NCI-H748 treated with DMSO at 0.1 percent for 48 hours (cell line): ENCODE measurements around the gene LIMK1.
"Not testable (repeated sequence)": the region's sequence is repeated elsewhere in the genome, so short reads cannot be mapped to it uniquely, and the experiment has no call there.

Experiments
- DNase-seq: peaks from one replicate; lab custom pipeline; 2025; lab: John Stamatoyannopoulos, UW

Gene LIMK1

DNA sequence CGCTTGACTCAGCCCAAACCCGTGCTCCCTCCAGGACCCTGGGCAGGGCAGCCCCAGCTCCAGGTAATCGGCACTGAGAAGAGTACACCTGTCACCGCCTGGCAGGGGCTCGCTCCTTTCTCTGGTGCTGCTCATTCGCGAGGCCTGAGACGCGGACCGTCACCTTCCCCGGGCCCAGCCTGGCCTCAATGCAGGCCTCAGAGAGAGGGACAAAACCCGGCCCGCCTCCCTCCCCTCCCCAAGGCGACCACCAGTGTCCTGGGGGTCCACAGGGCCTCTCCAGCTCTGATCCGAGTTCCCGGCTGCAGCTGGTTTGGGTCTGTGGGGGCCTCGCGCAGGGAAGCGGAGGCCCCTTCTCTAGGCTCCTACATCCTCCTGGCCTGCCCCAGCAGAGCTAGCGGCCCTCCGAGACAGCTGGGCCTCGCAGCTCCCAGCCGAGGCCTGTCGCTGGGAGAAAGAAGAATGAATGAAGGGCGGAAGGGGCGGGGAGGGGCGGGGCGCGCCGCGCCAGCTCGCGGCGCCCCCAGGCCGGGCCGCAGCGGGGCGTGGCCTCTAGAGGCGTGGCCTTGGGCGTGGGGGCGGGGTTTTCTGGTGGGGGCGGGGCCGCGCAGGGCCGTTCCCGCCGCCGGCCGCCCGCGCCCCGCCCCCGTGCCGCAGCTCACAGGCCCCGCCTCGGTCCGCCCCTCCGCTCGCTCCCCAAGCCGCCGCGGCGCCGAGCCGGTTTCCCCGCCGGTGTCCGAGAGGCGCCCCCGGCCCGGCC is at the start of gene LIMK1:
LIMK1 (plus strand) TSS at position 688 of the 760 bp plus-strand sequence. CDS start 187 bp downstream, outside the sequence.
- DNase-seq, result peak; percentile 60

DNA sequence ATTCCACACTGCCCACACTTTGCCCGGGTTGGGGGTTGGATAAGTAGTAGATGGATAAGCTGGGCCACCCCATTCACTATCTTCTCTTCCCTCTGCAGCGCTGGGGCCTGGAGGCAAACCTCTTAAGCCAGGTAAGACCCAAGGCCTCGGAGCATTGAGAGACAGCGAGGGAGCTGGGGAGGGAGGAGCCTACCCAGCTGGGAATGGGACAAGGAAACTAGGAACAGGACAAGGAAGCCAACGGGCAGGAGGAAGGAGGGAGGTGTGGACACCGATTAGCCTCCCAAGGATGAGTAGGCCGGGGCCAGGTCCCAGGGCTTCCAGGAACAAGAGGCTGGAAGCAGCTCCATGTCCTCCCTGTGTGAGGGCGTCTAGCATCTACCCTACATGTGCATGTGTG is 46.0 kb upstream of the LIMK1 start:
- DNase-seq, result no peak

DNA sequence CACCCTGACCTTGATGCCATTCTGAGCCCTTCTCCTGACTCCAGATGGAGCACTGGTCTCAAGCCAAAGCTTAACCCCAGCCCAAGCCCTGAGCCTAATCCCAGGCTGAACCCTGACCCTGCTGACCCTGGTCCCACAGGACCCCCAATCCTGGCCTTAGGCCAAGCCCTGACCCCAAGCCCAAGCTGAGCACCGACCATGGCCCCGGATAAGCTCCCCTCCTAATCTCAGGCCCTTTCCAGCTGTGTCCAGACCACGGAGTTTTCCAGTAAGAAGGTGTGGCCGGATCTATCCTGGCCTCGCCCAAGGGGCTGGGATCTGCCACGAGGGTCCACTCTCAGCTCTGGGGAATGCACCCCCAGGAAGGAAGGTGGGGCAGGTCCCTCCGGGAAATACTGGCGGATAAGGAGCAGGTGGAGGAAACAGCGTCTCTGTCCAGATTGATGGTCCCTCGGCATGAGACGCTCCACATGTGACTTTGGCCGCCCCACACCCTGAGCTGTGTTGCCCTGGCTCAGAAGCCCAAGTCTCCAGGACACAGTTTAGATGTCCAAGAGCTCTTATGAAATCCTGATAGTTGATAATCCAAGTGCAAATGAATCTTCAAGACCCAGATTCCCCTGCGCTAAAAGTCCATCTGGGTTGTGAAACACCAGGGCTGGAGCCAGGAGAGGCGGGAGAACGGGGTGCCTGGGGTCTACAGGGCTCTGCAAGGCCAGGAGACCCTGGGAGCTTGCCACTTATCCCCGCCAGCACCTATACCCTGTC is 45.2 kb upstream of the LIMK1 start:
- DNase-seq, result no peak

DNA sequence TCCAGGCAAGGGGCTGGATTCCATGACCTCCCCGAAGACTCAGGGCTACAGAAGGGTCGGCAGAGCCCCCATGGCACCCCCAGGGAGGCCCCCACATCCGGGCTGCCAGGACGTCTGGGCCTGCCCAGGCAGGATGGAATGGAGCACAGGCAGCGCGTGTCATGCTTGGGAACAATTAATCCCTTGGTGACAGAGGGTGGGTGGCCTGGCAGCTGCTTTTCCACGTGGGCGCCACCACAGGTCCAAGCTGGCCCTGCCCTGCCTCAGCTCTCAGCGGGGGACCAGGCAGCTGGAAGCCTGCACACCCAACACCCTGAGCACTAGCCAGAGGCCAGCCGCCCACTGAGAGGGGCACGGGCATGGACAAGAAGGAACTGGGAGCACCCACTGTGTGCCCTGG is 44.3 kb upstream of the LIMK1 start:
- DNase-seq, result no peak

DNA sequence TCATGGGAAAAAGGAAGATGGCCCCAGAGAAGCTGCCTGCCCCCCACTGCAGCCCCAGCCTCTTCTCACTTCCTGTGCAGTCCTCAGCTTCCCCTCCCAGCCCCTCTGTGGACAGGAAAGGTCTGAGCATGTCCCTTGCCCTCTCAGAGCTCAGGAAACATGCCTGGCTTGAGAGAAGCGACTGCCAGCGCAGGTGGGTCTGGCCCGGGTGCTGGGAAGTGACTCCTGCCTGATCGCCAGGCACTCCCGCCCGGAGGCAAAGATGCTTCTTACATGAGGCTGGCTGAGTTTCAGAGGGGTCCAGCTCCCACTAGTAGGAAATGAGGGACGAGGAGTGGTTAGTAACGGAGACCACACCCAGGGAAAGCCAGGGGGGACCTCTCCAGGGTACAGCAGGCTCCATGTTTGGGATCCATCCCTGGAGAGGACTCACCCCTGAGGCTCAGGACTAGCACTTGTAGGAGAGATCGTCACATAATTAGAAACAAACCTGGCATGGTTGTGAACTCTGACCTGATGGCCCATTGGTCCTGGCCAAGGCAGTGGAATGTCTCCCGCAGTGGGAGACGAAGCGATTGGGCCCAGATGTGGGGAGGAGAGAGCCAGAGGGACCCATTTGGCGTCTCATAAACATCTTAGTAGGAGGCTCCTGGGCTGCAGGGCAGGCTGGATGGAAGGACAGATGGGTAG is 43.4 kb upstream of the LIMK1 start:
- no peak for DNase-seq

DNA sequence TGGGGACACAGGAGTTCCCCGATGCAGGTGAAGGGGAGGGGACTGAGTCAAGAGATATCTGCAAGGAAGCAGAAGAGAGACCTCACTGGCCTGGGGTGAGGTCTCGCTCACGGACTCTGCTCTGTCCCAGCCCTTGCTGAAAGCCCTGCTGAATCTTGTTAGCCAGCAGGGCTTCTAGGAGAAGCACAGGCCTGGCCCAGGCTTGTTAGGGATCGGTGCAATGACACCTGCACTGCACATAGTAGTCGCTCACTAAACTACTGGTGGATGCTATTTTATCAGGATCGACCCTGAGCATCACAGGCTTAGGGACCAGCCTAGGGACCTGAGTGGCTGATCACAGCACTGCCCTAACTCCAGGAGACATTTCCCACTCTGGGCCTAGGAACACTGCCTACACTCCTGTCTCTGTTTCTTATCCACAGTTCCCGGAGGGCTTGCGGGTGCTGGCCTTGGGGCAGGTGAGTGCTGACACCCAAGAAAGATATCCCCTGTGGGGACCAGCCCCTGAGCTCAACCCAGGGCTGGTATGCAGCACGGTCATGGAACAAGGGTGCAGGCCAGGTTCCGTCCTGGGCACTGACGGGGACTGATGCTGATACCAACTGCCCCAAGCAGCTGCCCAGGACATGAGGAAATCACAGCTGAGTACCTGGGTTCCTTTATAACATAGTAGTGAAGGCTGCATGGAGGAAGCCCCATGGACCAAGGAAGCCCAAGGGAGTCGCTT is 42.6 kb upstream of the LIMK1 start:
- DNase-seq, result no peak

DNA sequence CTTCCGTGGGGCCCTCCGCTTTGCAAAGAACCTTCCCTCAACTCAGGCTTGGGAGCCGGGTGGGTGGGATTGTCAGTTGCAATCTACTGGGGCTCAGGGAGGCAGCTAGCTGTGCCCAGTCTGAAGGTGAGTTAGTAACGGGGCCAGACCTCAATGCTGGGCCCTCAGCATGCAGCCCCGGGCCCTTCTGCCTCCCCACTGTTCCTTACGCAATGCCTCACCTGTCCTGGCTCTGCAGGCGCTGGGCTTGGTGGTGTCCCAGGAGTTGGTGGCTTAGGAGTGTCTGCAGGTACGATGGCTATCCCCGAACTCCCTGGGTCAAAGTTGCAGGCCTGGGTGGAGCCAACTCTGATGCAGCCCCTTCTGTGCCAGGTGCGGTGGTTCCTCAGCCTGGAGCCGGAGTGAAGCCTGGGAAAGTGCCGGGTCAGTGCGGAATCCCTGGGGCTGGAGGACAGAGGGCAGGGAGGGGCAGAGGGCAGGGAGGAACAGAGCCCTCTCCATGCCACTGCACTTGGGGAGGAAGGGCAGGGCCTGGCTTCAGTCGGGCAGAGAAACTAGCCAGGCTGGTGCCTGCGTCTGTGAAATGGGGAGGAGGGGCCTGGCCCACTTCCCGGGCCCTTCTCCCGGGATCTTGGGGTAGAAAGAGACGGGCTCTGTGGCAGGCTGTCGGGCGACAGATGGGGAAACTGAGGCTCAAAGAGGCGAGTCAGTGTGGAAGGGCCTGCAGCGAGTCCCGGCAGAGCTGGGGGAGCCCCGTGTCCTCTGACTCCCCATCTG is 40.7 kb upstream of the LIMK1 start:
- no peak for DNase-seq

DNA sequence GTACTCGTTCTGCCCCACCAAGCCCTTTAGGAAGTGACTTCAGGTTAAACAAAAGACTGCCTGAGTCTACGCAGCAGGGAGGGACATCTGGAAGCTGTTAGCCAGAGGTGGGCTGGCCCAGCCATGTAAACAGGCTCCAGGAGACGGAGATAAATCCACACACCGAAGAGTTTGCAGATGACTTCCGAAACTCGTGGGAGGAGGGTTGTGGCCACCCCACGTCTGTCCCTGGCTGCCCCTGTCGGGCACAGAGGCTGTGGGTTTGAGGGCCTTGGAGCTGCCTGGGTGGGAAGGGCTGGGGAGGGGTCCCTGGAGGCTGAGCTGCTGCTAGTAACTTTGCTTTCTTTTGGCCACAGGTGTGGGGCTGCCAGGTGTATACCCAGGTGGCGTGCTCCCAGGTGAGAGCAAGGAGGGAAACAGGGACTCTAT is 40.1 kb upstream of the LIMK1 start:
- no peak for DNase-seq

DNA sequence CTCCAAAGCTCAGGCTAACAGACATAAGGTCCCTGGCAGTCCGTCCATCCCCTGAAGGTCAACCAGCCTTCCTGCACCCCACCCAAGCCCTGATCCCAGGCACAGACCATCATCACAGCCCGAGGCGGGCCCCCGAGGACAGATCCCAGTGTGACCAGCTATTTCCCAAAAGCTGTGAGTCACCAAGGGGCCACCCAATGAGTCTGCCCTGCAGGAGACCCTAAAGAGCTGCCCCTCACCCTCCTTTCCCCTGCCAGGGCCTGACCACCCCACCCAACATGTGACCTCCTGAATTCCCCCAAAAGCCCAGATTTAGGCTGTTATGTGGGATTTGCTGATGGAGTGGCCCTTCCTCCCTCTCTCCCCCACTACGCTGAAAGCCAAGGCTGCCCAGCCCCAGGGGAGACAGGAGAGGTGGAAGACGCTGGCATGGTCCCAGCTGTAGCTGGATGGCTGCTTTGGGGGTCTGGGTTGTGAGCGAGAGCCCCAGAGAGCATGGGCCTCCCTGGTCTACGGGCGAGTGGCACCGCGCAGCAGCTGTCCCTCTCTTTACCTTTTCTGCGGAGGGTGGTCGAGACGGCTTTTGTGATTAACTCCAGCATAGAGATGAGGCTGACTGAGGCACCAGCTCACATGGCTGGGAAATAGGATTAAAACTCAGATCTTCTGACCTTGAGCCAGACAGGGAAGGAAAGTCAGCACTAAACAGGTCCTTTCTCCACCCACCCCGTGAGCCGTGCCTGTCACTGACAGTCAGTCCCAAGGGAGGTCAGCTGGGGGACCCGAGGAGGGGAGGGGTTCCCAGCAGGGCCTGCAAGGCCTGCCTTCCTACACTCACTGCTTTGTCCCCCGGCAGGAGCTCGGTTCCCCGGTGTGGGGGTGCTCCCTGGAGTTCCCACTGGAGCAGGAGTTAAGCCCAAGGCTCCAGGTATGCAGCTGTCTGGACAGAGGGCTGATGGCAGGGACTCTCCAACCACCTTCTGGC is 38.9 kb upstream of the LIMK1 start:
- no peak for DNase-seq

DNA sequence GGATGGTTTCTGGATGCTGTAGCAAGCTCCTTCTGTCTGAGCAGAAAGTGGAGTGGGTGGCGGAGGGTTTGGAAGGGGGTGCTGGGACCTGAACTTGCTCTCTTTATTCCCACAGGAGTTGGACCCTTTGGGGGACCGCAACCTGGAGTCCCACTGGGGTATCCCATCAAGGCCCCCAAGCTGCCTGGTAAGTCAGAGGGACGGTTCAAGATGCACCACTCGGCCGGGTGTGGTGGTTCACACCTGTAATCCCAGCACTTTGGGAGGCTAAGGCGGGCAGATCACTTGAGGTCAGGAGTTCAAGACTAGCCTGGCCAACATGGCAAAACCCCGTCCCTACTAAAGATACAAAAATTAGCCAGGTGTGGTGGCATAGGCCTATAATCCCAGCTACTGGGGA is 37.0 kb upstream of the LIMK1 start:
- DNase-seq, result not testable (repeated sequence)

DNA sequence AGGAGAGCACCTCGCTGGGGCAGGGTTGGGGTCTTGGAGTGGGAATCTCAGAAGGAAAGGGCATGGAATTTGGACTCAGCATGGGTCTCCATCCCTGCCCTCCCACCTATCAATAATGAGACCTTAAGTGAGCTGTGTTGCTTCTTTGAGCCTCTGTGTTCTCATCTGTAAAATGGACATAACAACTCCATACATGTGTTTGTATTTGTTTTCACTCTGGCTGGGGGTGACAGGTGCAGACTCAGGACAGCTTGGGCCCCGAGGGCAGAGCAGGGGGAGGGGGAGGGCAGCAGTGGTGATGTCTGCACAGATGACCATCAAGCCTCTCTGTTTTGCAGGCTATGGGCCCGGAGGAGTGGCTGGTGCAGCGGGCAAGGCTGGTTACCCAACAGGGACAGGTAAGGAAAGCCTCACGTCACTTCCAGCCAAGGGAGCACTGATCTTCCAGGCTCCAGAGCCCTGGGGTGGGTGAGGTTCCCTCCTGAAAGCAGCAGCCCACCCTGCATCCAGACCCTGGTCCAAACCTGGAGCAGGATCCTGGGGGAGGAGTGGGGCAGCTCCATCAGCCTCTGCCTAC is 35.7 kb upstream of the LIMK1 start:
- no peak for DNase-seq

DNA sequence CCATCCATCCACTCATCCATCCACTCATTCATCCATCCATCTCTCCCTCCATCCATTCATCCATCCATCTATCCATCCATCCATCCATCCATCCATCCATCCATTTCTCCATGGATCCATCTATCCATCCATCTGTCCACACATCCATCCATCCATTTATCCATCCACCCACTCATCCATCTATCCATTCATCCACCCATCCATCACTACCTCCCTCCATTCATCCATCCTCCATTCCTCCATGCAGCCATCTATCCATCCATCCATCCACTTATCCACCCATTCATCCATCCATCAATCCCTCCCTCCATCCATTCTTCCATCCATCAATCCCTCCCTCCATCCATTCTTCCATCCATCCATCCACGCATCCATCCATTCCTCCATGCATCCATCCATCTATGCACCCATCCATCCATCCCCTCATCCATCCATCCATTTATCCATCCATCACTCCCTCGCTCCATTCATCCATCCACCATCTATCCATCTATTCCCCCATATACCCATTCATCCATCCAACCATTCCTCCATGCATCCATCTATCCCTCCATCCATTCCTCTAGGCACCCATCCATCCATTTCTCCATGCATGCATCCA is 34.5 kb upstream of the LIMK1 start:
- DNase-seq, result no peak

DNA sequence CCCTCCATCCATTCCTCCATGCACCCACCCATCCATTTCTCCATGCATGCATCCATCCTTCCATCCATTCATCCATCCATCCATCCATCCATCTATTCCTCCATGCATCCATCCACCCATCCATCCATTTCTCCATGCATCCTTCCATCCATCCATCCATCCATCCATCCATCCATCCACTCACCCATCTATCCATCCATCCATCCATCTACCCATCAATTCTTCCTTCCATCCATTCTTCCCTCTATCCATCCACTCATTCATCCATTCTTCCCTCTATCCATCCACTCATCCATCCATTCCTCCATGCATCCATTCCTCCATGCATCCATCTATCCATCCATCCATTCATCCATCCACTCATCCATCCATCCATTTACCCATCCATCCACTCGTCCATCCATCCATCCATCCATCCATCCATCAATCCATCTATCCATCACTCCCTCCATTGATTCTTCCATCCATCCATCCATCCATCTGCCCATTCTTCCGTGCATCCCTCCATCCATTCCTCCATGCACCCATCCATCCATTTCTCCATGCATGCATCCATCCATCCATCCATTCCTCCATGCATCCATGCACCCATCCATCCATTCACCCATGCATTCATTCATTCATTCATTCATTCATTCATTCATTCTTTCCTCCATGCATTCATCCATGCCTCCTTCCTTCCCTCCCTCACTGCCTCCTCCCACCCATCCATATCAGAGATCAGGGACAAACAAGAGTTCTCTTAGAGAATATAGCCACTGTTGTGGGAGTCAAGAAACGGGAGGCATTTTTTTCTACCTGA is 33.4 kb upstream of the LIMK1 start:
- DNase-seq, result no peak

DNA sequence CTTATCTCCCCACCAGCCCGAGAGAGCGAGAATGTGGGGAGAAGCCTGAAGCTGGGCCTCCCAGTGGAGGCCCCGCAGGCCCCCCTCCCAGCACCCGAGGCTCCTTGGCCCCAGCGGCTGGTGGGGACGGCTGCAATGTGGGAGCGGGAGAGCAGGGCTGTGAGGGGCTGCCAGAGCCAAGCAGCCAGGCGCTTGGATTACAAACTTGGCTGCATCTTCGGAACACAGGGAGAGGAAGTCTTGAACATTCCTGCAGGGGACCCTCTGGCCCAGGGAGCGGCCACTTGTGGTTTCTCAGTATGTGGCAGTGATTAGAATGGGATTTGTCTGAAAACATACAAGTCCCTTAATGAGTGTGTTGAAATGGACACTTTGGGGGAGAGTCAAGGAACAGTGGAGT is 32.4 kb upstream of the LIMK1 start:
- DNase-seq, result no peak

DNA sequence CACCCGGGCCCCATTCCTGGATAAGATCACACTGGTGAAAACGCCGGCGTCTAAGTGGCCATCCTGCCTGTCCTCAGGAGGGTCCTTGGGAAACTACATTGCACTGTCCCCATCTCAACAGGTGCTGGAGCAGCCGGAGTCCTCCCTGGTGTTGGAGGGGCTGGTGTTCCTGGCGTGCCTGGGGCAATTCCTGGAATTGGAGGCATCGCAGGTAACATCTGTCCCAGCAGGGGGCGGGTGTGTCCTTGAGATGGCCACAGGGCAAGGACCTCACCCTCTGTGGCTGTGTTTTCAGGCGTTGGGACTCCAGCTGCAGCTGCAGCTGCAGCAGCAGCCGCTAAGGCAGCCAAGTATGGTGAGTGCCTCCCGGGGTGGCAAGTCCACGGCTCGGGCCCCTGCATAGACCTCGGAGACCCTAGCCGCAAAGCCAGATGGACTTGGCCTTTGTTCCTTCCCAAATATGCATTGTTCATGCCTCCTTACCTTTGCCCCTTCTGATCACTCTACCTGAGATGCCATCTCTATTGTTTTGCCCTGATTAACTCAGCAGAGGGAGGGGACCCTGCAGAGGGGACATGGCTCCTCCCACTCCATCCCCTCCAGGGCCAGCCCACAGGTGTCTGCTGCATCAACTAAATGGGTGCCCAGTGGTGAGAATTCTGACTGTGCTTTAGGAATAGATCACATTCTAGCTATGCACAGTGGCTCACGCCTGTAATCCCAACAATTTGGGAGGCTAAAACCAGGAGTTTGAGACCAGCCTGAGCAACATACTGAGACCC is 31.8 kb upstream of the LIMK1 start:
- no peak for DNase-seq

DNA sequence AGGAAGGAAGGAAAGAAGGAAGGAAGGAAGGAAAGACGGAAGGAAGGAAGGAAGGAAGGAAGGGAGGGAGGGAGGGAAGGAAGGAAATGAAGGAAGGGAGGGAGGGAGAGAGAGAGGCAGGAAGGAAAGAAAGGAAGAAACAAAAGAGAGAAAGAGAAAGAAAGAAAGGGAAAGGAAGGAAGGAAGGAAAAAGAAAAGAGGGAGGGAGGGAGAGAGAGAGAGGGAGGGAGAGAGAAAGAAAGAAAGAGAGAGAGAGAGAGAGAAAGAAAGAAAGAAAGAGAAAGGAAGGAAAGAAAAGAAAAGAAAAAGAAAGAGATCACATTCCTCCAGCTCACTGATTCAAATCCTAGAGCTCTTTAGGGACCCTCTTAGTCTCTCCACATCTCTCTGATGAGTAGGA is 31.0 kb upstream of the LIMK1 start:
- DNase-seq, result no peak

DNA sequence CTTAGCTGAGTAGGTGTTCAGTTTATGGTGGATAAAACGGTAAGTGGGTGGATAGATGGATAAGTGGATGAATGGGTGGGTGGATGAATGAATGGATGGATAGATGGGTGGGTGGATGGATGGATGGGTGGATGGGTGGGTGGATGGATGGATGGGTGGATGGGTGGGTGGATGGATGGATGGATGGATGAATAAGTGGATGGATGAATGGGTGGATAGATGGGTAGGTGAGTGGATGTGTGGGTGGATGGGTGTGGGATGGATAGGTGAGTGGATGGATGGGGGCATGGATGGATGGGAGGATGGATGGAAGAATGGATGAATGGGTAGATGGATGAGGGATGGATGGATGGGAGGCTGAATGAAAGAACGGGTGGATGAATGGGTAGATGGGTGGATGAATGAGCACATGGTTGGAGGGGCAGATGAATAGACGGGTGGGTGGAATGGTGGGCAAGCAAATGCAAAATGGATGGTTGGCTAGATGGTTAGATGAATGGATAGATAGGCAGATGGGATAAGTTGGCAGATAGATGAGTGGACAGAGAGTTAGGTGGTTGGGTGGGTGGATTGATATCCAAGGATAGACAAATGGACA is 29.9 kb upstream of the LIMK1 start:
- no peak for DNase-seq
